Mesendoderm (in vitro differentiated cells): ENCODE data around the gene MCM3.
A peak's percentile ranks its signal among the peaks of the same experiment; 100 is the strongest.

Experiments
- DNase-seq: peaks from one replicate; pipeline ENCODE4 v3.0.0; 2013
- H2AK5ac ChIP-seq: 2 replicates; pipeline ENCODE4 v1.6.1; 2013; ENCODE audit warnings: low read length, inconsistent platforms
- H2BK120ac ChIP-seq: 2 replicates; pipeline ENCODE4 v1.6.1; 2013; ENCODE audit warnings: low read depth, mild to moderate bottlenecking, low read length, moderate library complexity, mixed read lengths
- H2BK15ac ChIP-seq: replicated peaks from 2 replicates; pipeline ENCODE4 v1.6.1; 2013; ENCODE audit warnings: low read depth, mild to moderate bottlenecking, moderate library complexity
- H2BK5ac ChIP-seq: 2 replicates; pipeline ENCODE4 v1.6.1; 2013; ENCODE audit warnings: low read length, inconsistent platforms
- H3K18ac ChIP-seq: 2 replicates; pipeline ENCODE4 v1.6.1; 2013; ENCODE audit warnings: mild to moderate bottlenecking, low read length, mixed read lengths
- H3K23ac ChIP-seq: one replicate; pipeline ENCODE4 v1.6.1; 2013; ENCODE audit warnings: low read length
- H3K27ac ChIP-seq: 2 replicates; pipeline ENCODE4 v1.5.1; 2013; ENCODE audit warnings: low read depth, mild to moderate bottlenecking, inconsistent platforms, low read length, moderate library complexity
- H3K27me3 ChIP-seq: 2 replicates; pipeline ENCODE4 v1.6.1; 2013; ENCODE audit warnings: low read length, control low read depth, mild to moderate bottlenecking, inconsistent platforms; ENCODE audit not compliant: insufficient read depth, poor library complexity
- H3K36me3 ChIP-seq: 2 replicates; pipeline ENCODE4 v1.6.1; 2013; ENCODE audit warnings: low read length, inconsistent platforms; ENCODE audit not compliant: control insufficient read depth, insufficient read depth
- H3K4ac ChIP-seq: one replicate; pipeline ENCODE4 v1.6.1; 2013; ENCODE audit warnings: low read depth, mild to moderate bottlenecking, low read length, moderate library complexity
- H3K4me1 ChIP-seq: 2 replicates; pipeline ENCODE4 v1.6.1; 2013; ENCODE audit warnings: low read depth, low read length, inconsistent platforms; ENCODE audit not compliant: control insufficient read depth
- H3K4me2 ChIP-seq: 2 replicates; pipeline ENCODE4 v1.6.1; 2013; ENCODE audit warnings: low read length
- H3K4me3 ChIP-seq: 2 replicates; pipeline ENCODE4 v1.5.1; 2013; ENCODE audit warnings: mild to moderate bottlenecking, low read length
- H3K56ac ChIP-seq: one replicate; pipeline ENCODE4 v1.6.1; 2013; ENCODE audit warnings: low read length
- H3K79me1 ChIP-seq: 2 replicates; pipeline ENCODE4 v1.6.1; 2013; ENCODE audit warnings: low read length, inconsistent platforms
- H3K79me2 ChIP-seq: 2 replicates; pipeline ENCODE4 v1.6.1; 2013; ENCODE audit warnings: mild to moderate bottlenecking, low read length; ENCODE audit not compliant: control insufficient read depth, insufficient read depth
- H3K9ac ChIP-seq: 2 replicates; pipeline ENCODE4 v1.6.1; 2013; ENCODE audit warnings: low read length, inconsistent platforms
- H4K5ac ChIP-seq: one replicate; pipeline ENCODE4 v1.6.1; 2013; ENCODE audit warnings: low read length
- H4K8ac ChIP-seq: one replicate; pipeline ENCODE4 v1.6.1; 2013; ENCODE audit warnings: low read depth, mild to moderate bottlenecking, control low read depth, low read length, moderate library complexity
- WGBS: extraction: QIAGEN DNeasy Blood & Tissue Kit; methylation state at CpG from one replicate; pipeline ENCODE4 v1.1.7; 2013; ENCODE audit warnings: low lambda C conversion rate, missing lambda C conversion rate; ENCODE audit not compliant: insufficient coverage; ENCODE audit errors: extremely low coverage; 5-methylcytosine and 5-hydroxymethylcytosine counted together

Gene MCM3

GRCh38 chr6:52328303-52328662, 43.7 kb upstream of the MCM3 start:
- Histone ChIP-seq H3K18ac (no peak overlapping the region), H3K23ac (no peak overlapping the region)

GRCh38 chr6:52326540-52327364, 42.2 kb upstream of the MCM3 start:
- H2AK5ac ChIP-seq, result no peak overlapping the region
- H3K4me1 ChIP-seq, result peaks cover 12% of the 10 kb centered on the region
- no peak overlapping the region for H2BK15ac ChIP-seq
- no peak overlapping the region for H3K4me2 ChIP-seq
- H3K36me3 ChIP-seq, result no peaks in the 10 kb centered on the region
- peak overlapping the region; percentile 35 for H3K27ac ChIP-seq
- H3K27me3 ChIP-seq, result no peaks in the 10 kb centered on the region
- H3K18ac ChIP-seq, result peak overlapping the region; percentile 25
- H3K4me3 ChIP-seq, result no peak overlapping the region
- no peaks in the 10 kb centered on the region for H3K79me2 ChIP-seq
- H2BK120ac ChIP-seq, result no peak overlapping the region
- H3K79me1 ChIP-seq, result no peaks in the 10 kb centered on the region
- H3K56ac ChIP-seq, result peak overlapping the region; percentile 28
- no peak for DNase-seq
- H3K4ac ChIP-seq, result no peak overlapping the region
- no peak overlapping the region for H4K5ac ChIP-seq
- no peak overlapping the region for H3K9ac ChIP-seq
- peak overlapping the region; percentile 7 for H2BK5ac ChIP-seq
- no CpG with 5 or more reads among the region's 3 CpGs for WGBS
- H3K23ac ChIP-seq, result no peak overlapping the region
- no peak overlapping the region for H4K8ac ChIP-seq

More at GRCh38 chr6:52328303-52328662, 43.7 kb upstream of the MCM3 start:
- Histone ChIP-seq H2AK5ac (no peak overlapping the region), H3K27me3 (no peaks in the 10 kb centered on the region), H3K9ac (no peak overlapping the region), H4K5ac (no peak overlapping the region), H4K8ac (no peak overlapping the region), H3K27ac (no peak overlapping the region), H3K36me3 (no peaks in the 10 kb centered on the region), H2BK5ac (no peak overlapping the region), H3K79me1 (no peaks in the 10 kb centered on the region), H3K4me2 (no peak overlapping the region), H3K79me2 (no peaks in the 10 kb centered on the region), H3K56ac (no peak overlapping the region), H2BK120ac (no peak overlapping the region), H2BK15ac (no peak overlapping the region), H3K4me1 (peaks cover 14% of the 10 kb centered on the region), H3K4me3 (no peak overlapping the region), H3K4ac (no peak overlapping the region)
- DNase-seq, result no peak
- WGBS, result no CpG with 5 or more reads among the region's 2 CpGs

- Histone ChIP-seq H2BK15ac (no peak overlapping the region), H3K79me1 (no peaks in the 10 kb centered on the region), H3K4me3 (no peak overlapping the region), H3K4ac (no peak overlapping the region), H2BK120ac (peak overlapping the region; percentile 31), H3K9ac (no peak overlapping the region), H3K56ac (peak overlapping the region; percentile 28), H3K4me2 (no peak overlapping the region), H2AK5ac (no peak overlapping the region), H3K18ac (peak overlapping the region; percentile 25), H2BK5ac (no peak overlapping the region), H4K5ac (no peak overlapping the region), H3K4me1 (peaks cover 12% of the 10 kb centered on the region), H3K79me2 (no peaks in the 10 kb centered on the region), H4K8ac (peak overlapping the region; percentile 88), H3K23ac (no peak overlapping the region), H3K27me3 (no peaks in the 10 kb centered on the region), H3K36me3 (no peaks in the 10 kb centered on the region), H3K27ac (peak overlapping the region; percentile 35)
- peak; percentile 95 for DNase-seq
- no CpG with 5 or more reads among the region's 14 CpGs for WGBS
Measured at GRCh38 chr6:52325695-52326471, 41.3 kb upstream of the MCM3 start.

GRCh38 chr6:52324189-52324588, 39.6 kb upstream of the MCM3 start:
- H3K4ac ChIP-seq, result no peak overlapping the region
- H3K23ac ChIP-seq, result no peak overlapping the region
- no peaks in the 10 kb centered on the region for H3K79me1 ChIP-seq
- H3K4me1 ChIP-seq, result peaks cover 7% of the 10 kb centered on the region
- H4K5ac ChIP-seq, result no peak overlapping the region
- H2BK5ac ChIP-seq, result no peak overlapping the region
- H3K4me2 ChIP-seq, result no peak overlapping the region
- no peak overlapping the region for H3K4me3 ChIP-seq
- no peak overlapping the region for H3K18ac ChIP-seq
- H2BK15ac ChIP-seq, result no peak overlapping the region
- no peak for DNase-seq
- H3K27ac ChIP-seq, result no peak overlapping the region
- no peak overlapping the region for H3K9ac ChIP-seq
- no peak overlapping the region for H4K8ac ChIP-seq
- H3K56ac ChIP-seq, result no peak overlapping the region
- no peaks in the 10 kb centered on the region for H3K79me2 ChIP-seq
- no peaks in the 10 kb centered on the region for H3K36me3 ChIP-seq
- no CpG with 5 or more reads among the region's 6 CpGs for WGBS
- H3K27me3 ChIP-seq, result no peaks in the 10 kb centered on the region
- H2AK5ac ChIP-seq, result no peak overlapping the region
- no peak overlapping the region for H2BK120ac ChIP-seq

GRCh38 chr6:52317841-52318581, 33.5 kb upstream of the MCM3 start:
- DNase-seq, result peak; percentile 42
- Histone ChIP-seq H3K27me3 (no peaks in the 10 kb centered on the region), H3K18ac (no peak overlapping the region), H3K56ac (no peak overlapping the region), H2BK120ac (no peak overlapping the region), H3K27ac (no peak overlapping the region), H2BK5ac (no peak overlapping the region), H3K9ac (no peak overlapping the region), H3K4me3 (no peak overlapping the region), H3K36me3 (no peaks in the 10 kb centered on the region), H4K8ac (no peak overlapping the region), H3K4me1 (no peaks in the 10 kb centered on the region), H3K23ac (no peak overlapping the region), H4K5ac (no peak overlapping the region), H3K79me1 (no peaks in the 10 kb centered on the region), H3K4ac (no peak overlapping the region), H3K4me2 (no peak overlapping the region), H2AK5ac (no peak overlapping the region), H2BK15ac (no peak overlapping the region), H3K79me2 (no peaks in the 10 kb centered on the region)
- no CpG with 5 or more reads among the region's 4 CpGs for WGBS
